A172 (cell line): ENCODE data around the gene PKIB. TPM values are rescaled to one million over a fixed set of nuclear protein-coding genes. Genes with fewer than 3 reads are reported as not detected.
"Not testable (repeated sequence)": the region's sequence is repeated elsewhere in the genome, so short reads cannot be mapped to it uniquely, and the experiment has no call there.

ENCODE experiments used
- DNase-seq: peaks from one replicate; pipeline ENCODE4 v3.0.0-alpha.2; 2015; ENCODE audit warnings: low spot score
- total RNA-seq: library from RNA; depleted of rRNA; stranded (reverse); fragments of >200 nt; shearing (Covaris generic); gene quantifications from 2 replicates; pipeline ENCODE4 v1.2.3, GENCODE V29; 2014; rRNA removed

Gene PKIB
- total RNA-seq, 1 experiment from 2014 or later, result 2.0 TPM

- not testable (repeated sequence) for DNase-seq
Observed at GRCh38 chr6:122744856-122745255, 134.7 kb downstream of the PKIB start.

GRCh38 chr6:122746688-122747087 lies 136.5 kb downstream of the PKIB start:
- DNase-seq, result no peak

GRCh38 chr6:122747573-122747972 lies 137.4 kb downstream of the PKIB start:
- DNase-seq, result no peak

GRCh38 chr6:122748945-122749344 lies 138.7 kb downstream of the PKIB start:
- DNase-seq, result not testable (repeated sequence)

GRCh38 chr6:122749451-122750050 lies 139.3 kb downstream of the PKIB start:
- no peak for DNase-seq

- no peak for DNase-seq
Observed at GRCh38 chr6:122751326-122751725, 141.1 kb downstream of the PKIB start.

- DNase-seq, result no peak
Observed at GRCh38 chr6:122752459-122752858, 142.3 kb downstream of the PKIB start.

- no peak for DNase-seq
Observed at GRCh38 chr6:122753000-122753687, 142.9 kb downstream of the PKIB start.

GRCh38 chr6:122753688-122754056 lies 143.5 kb downstream of the PKIB start:
- DNase-seq, result peak; percentile 4

- no peak for DNase-seq
Observed at GRCh38 chr6:122754191-122754731, 144.1 kb downstream of the PKIB start.

- DNase-seq, result no peak
Observed at GRCh38 chr6:122755901-122756300, 145.7 kb downstream of the PKIB start.

- DNase-seq, result no peak
Observed at GRCh38 chr6:122758927-122759334, 148.7 kb downstream of the PKIB start.

GRCh38 chr6:122760330-122760729 lies 150.1 kb downstream of the PKIB start:
- DNase-seq, result no peak

GRCh38 chr6:122766256-122766655 lies 156.1 kb downstream of the PKIB start:
- DNase-seq, result no peak

GRCh38 chr6:122770835-122771601 lies 160.8 kb downstream of the PKIB start:
- no peak for DNase-seq

- DNase-seq, result no peak
Observed at GRCh38 chr6:122772724-122773415, 162.7 kb downstream of the PKIB start.

Other genes starting within 250 kb of the PKIB start
- gene HSF2, start 210.8 kb upstream of the PKIB start, total RNA-seq, result 43.2 and 51.4 TPM in 2 replicates
- 138 and 149 TPM in 2 replicates for gene SERINC1, start 138.6 kb upstream of the PKIB start, total RNA-seq
- gene FABP7, start 169.3 kb downstream of the PKIB start, total RNA-seq, result 0.19 TPM in 1 of 2 replicates, not detected in the other
- gene SMPDL3A, start 178.9 kb downstream of the PKIB start, total RNA-seq, result 5.3 and 6.3 TPM in 2 replicates